HG03439 (cell line): ENCODE data around the gene TOR1AIP1.

Experiments
- ATAC-seq: cut with Tn5 transposase; IDR thresholded peaks from one replicate; pipeline ENCODE4 v1.9.1; 2021; ENCODE audit warnings: mild to moderate bottlenecking, moderate library complexity; ENCODE audit not compliant: unreplicated experiment

The TOR1AIP1 gene

GRCh38 chr1:179879797-179880196 lies 2.3 kb upstream of the TOR1AIP1 start:
- ATAC-seq, result no peak

GRCh38 chr1:179881642-179882252 lies 338 bp upstream of the TOR1AIP1 start:
- peak; percentile 2 for ATAC-seq

- no peak for ATAC-seq
Measured at GRCh38 chr1:179883040-179883744, 1.1 kb downstream of the TOR1AIP1 start.

- ATAC-seq, result no peak
Measured at GRCh38 chr1:179883745-179884138, 1.7 kb downstream of the TOR1AIP1 start.

GRCh38 chr1:179888071-179888470 lies 6.0 kb downstream of the TOR1AIP1 start:
- no peak for ATAC-seq

- ATAC-seq, result no peak
Measured at GRCh38 chr1:179889589-179889988, 7.5 kb downstream of the TOR1AIP1 start.

- no peak for ATAC-seq
Measured at GRCh38 chr1:179910934-179911333, 28.8 kb downstream of the TOR1AIP1 start.

GRCh38 chr1:179911812-179912211 lies 29.7 kb downstream of the TOR1AIP1 start:
- no peak for ATAC-seq

GRCh38 chr1:179917601-179918429 lies 35.7 kb downstream of the TOR1AIP1 start:
- no peak for ATAC-seq

- no peak for ATAC-seq
Measured at GRCh38 chr1:179921472-179921871, 39.4 kb downstream of the TOR1AIP1 start.

- ATAC-seq, result no peak
Measured at GRCh38 chr1:179921981-179922872, 40.1 kb downstream of the TOR1AIP1 start.

- ATAC-seq, result no peak
Measured at GRCh38 chr1:179923029-179923428, 40.9 kb downstream of the TOR1AIP1 start.

- no peak for ATAC-seq
Measured at GRCh38 chr1:179924268-179924667, 42.2 kb downstream of the TOR1AIP1 start.

- no peak for ATAC-seq
Measured at GRCh38 chr1:179925302-179925701, 43.2 kb downstream of the TOR1AIP1 start.

- ATAC-seq, result no peak
Measured at GRCh38 chr1:179925922-179926849, 44.1 kb downstream of the TOR1AIP1 start.

GRCh38 chr1:179926850-179927205 lies 44.7 kb downstream of the TOR1AIP1 start:
- no peak for ATAC-seq

GRCh38 chr1:179929955-179930798 lies 48.1 kb downstream of the TOR1AIP1 start:
- ATAC-seq, result no peak

- no peak for ATAC-seq
Measured at GRCh38 chr1:179930867-179931266, 48.8 kb downstream of the TOR1AIP1 start.

- ATAC-seq, result no peak
Measured at GRCh38 chr1:179933219-179933618, 51.1 kb downstream of the TOR1AIP1 start.
